ACC112 (cell line): ENCODE results near the gene EEF1A2.

Source experiments
- H2AFZ ChIP-seq: fragments of 200-600 bp; sonication (generic); one replicate; pipeline ENCODE4 v1.6.0; 2017; ENCODE audit warnings: antibody characterized with exemption, low read length; ENCODE audit not compliant: unreplicated experiment
- H3K27ac ChIP-seq: fragments of 200-600 bp; sonication (generic); 2 replicates; pipeline ENCODE4 v1.5.1; 2014; ENCODE audit warnings: low read depth, mild to moderate bottlenecking, antibody characterized with exemption, low read length, moderate library complexity
- H3K27me3 ChIP-seq: fragments of 200-600 bp; sonication (generic); 2 replicates; pipeline ENCODE4 v1.6.1; 2014; ENCODE audit warnings: mild to moderate bottlenecking, antibody characterized with exemption, low read length, moderate library complexity, mixed read lengths; ENCODE audit not compliant: insufficient read depth
- H3K36me3 ChIP-seq: fragments of 200-600 bp; sonication (generic); 2 replicates; pipeline ENCODE4 v1.6.1; 2016; ENCODE audit warnings: mild to moderate bottlenecking, antibody characterized with exemption, low read length, moderate library complexity, mixed read lengths; ENCODE audit not compliant: insufficient read depth
- H3K4me1 ChIP-seq: fragments of 200-600 bp; sonication (generic); one replicate; pipeline ENCODE4 v1.6.1; 2016; ENCODE audit warnings: low read length, mixed read lengths; ENCODE audit not compliant: insufficient read depth, unreplicated experiment, control insufficient read depth
- H3K4me3 ChIP-seq: fragments of 200-600 bp; sonication (generic); 2 replicates; pipeline ENCODE4 v1.5.1; 2014; ENCODE audit warnings: mild to moderate bottlenecking, low read depth, low read length
- H3K79me2 ChIP-seq: fragments of 200-600 bp; sonication (generic); one replicate; pipeline ENCODE4 v1.6.0; 2016; ENCODE audit warnings: low read length; ENCODE audit not compliant: control insufficient read depth, unreplicated experiment, insufficient read depth

Gene EEF1A2

DNA sequence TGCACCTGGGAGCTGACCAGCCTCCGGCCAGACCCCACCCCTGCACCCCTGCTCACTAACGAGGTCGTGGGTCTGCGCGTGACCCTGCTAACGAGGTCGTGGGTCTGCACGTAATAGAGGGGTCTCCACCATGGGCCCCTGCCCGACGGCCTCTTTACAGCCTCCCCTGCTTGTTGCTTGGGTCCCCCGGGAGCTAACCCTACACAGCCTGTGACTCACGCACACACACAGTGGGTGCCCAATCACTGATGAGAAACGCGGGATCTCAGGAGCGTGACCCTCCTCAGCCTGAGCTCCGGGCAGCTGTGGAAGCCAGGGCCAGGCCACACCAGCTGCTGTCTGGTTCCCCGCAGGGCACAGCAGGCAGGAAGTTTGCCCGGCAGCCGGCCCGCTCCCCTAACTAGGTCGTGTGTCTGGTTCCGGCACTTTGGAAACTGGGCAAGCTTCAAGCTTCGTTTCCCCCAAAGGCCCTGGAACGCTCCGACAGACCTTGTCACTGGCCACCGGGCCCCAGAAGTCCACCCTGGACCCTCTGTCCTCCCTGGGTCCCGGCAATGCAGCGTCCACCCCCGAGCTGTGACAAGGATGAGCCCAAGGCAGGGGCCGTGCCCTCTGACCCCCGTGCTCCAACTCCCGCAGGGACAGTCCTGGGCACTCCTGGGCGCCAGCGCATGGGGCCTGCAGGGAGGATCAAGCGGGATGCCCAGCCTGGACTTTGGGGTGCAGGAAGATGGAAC is 37.5 kb upstream of the EEF1A2 start:
- Histone ChIP-seq H3K79me2 (no peaks in the 10 kb centered on the region), H3K4me1 (peaks cover 15% of the 10 kb centered on the region), H3K36me3 (no peaks in the 10 kb centered on the region), H3K27me3 (no peaks in the 10 kb centered on the region; the same call in 1 of the 2 replicates), H3K27ac (no peak overlapping the region), H2AFZ (no peak overlapping the region), H3K4me3 (no peak overlapping the region)

DNA sequence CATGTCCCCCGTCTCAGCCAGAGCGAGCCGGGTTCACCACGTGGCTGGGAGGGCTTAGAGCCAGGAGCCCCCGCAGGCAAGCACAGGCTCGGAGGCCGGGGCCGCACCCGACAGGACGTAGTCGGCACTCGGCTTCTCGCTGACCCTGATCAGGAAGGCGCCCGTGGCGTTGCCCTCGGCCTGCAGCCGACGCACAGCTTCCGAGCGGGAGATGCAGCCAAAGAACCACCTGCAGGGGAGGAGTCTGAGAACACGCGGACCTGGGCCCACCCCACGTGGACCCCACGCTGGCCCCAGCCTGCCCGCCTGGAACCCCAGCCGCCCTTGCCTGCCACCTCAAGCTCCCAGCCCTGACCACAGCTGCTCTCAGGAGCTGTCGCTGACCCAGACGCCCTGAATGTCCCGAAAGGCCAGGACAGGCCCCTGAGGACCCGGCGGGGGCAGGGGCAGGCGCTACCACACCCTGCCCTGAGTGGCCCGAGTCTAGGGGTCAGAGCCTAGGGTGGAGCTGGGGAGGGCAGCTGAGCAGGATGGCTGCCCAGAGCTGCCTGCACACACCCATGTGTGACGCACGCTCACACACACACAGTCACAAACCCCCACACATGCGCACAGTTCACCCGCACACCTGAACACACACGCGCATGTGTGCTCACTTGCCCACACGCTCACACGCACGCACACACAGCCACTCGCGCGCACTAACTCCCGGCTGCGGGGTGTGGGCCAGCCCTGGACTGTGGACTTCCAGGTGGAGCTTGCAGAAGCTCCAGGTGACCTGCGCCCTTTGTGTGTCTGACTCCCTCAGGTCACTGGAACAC is 36.2 kb upstream of the EEF1A2 start:
- Histone ChIP-seq H3K4me3 (no peak overlapping the region), H3K27me3 (no peaks in the 10 kb centered on the region; the same call in 1 of the 2 replicates), H3K27ac (no peak overlapping the region), H3K4me1 (peaks cover 15% of the 10 kb centered on the region), H2AFZ (no peak overlapping the region), H3K36me3 (no peaks in the 10 kb centered on the region), H3K79me2 (no peaks in the 10 kb centered on the region)

DNA sequence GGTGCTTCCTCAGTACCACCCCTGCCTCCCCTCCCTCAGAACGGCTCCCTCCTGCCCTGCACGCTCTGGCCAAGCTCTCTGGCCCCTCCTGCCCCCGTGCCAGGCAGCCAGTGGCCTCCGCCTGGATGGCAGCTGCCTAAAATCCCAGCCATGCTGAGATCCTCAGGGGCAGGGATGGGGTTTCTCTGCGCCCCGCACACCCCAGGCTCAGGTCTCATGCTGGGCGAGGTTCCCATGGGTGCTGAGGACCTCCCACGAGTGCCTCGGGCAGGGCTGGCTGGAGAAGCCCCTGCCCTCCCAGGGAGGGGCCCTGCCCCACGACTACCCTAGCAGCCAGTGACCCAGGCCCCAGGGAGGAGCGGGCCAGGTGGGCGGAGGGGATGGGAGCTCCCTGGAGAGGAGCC is 35.5 kb upstream of the EEF1A2 start:
- no peaks in the 10 kb centered on the region for H3K36me3 ChIP-seq
- no peak overlapping the region for H3K27ac ChIP-seq
- no peaks in the 10 kb centered on the region; the same call in 1 of the 2 replicates for H3K27me3 ChIP-seq
- peaks cover 15% of the 10 kb centered on the region for H3K4me1 ChIP-seq
- no peaks in the 10 kb centered on the region for H3K79me2 ChIP-seq
- H3K4me3 ChIP-seq = no peak overlapping the region
- no peak overlapping the region for H2AFZ ChIP-seq

DNA sequence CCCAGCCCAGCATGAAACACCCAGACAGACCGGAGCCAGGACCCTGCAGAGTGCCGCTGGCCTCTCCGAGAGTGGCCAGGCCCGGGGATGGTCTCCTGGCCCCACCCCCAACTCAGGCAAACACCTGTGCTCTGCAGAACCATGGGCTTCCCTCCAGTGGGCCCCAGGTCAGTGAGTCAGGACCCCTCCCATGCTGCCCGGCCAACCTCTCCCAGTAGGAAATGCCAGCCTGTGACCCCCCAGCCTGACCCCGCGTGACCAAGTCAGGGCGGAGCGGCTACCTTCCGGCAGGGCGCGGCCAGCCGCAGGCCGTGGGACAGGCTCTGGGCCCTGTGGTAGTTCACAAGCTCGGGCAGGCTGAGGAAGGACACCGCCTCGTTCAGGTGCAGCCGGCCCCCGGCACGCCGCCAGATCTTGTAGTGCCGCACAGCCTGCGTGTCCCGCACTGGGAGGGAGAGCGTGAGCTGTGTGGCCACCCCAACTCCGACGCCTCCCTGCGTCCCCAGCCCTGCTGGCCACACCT is 35.0 kb upstream of the EEF1A2 start:
- Histone ChIP-seq H3K27me3 (no peaks in the 10 kb centered on the region; the same call in 1 of the 2 replicates), H2AFZ (no peak overlapping the region), H3K4me1 (peaks cover 15% of the 10 kb centered on the region), H3K79me2 (no peaks in the 10 kb centered on the region), H3K36me3 (no peaks in the 10 kb centered on the region), H3K27ac (no peak overlapping the region), H3K4me3 (no peak overlapping the region)

DNA sequence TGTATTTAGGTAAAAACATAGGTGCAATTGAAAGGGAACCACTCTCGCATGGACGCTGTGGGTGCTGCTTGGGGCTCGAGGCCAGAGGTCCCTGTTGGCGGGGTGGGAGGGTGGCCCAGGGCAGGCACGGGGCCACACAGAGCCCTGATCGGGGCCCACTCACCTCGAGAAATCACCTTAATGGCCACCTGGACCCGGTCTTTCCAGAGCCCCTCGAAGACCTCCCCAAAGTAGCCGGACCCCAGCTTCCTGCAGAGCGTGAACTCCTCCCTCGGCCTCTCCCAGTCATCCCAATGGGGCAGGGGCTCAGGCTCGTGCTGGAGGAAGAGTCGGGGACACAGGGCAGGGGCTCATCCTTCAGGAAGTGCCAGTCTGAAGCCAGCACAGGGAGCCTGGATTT is 34.5 kb upstream of the EEF1A2 start:
- Histone ChIP-seq H3K27ac (no peak overlapping the region), H3K27me3 (no peaks in the 10 kb centered on the region; the same call in 1 of the 2 replicates), H2AFZ (no peak overlapping the region), H3K36me3 (no peaks in the 10 kb centered on the region), H3K4me1 (peaks cover 15% of the 10 kb centered on the region), H3K4me3 (no peak overlapping the region), H3K79me2 (no peaks in the 10 kb centered on the region)

DNA sequence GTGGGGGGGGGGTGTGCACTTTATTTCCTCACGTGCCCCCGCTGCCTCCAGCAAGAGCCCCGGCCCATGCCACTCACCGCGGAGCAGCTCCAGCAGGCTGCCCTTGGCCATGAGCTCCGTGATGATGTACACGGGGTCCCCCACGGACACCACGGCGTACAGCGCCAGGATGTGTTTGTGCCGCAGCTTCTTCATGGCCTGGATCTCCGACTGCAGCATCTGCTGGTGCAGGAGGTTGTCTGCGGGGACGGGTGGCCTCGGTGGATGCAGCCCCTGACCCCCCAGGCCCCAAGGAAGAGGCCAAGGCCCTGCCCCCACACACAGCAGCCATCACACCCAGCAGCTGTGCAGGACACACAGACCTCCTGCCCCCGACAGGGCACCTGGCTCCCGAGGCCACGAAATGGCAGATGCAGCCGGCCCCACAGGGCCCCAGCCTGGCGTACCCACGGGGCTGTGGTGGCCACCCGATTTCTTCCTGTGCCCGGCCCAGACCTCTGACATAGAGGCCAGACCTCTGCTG is 33.6 kb upstream of the EEF1A2 start:
- Histone ChIP-seq H3K27me3 (no peaks in the 10 kb centered on the region; the same call in 1 of the 2 replicates), H3K79me2 (no peaks in the 10 kb centered on the region), H3K36me3 (no peaks in the 10 kb centered on the region), H3K27ac (no peak overlapping the region), H2AFZ (no peak overlapping the region), H3K4me3 (no peak overlapping the region), H3K4me1 (peaks cover 15% of the 10 kb centered on the region)

DNA sequence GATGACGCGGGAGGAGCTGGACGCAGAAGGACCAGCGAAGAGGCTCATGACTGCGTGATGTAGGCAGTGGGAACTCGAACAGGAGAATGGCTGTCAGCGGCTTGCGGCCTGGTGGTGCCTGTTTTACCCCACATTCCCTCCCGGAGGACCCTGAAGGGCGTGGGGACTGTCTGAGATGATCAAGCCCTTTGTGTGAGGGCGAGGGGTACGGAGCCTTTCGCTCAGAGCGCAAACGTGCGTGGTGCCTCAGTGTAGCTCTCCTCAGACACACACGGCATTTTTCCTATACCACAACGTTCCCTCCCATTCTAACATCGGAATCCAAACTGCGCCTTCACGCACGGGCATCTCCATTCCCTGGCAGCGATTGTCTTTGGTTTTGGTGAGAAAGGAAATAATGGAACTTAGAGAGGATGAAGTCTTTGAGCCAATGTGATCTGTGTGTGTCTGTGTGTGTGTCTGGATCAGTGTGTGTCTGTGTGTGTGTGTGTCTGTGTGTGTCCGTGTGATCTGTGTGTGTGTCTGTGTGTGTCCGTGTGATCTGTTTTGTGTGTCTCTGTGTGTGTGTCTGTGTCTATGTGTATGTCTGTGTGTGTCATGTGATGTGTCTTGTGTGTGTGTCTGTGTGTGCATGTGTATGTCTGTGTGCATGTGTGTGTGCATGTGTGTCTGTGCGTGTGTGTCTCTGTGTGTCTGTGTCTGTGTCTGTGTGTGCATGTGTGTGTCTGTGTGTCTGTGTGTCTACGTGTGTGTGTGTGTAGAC is 33.0 kb upstream of the EEF1A2 start:
- Histone ChIP-seq H3K27me3 (no peaks in the 10 kb centered on the region; the same call in 1 of the 2 replicates), H3K4me1 (peaks cover 8% of the 10 kb centered on the region), H3K4me3 (no peak overlapping the region), H2AFZ (no peak overlapping the region), H3K36me3 (no peaks in the 10 kb centered on the region), H3K27ac (no peak overlapping the region), H3K79me2 (no peaks in the 10 kb centered on the region)

DNA sequence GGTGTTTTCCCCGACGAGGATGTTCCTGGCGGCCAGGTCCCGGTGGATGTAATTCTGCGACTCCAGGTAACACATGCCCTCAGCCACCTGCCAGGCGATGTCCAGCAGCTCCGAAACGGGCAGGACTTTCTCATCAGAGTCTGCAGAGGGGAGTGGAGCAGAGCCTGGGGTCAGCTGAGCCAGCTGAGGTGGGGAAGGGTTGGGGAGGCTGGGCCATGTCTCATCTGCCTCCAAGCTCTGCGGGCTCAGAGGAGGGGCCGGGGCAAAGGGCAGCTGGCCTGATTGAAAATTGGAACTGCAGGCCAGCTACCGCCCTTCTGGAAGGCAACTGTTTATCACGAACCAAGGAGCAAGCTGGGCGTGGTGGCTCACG is 31.9 kb upstream of the EEF1A2 start:
- Histone ChIP-seq H3K36me3 (no peaks in the 10 kb centered on the region), H3K79me2 (no peaks in the 10 kb centered on the region), H3K27ac (no peak overlapping the region), H3K4me1 (no peaks in the 10 kb centered on the region), H2AFZ (no peak overlapping the region), H3K27me3 (no peaks in the 10 kb centered on the region; the same call in 1 of the 2 replicates), H3K4me3 (no peak overlapping the region)

DNA sequence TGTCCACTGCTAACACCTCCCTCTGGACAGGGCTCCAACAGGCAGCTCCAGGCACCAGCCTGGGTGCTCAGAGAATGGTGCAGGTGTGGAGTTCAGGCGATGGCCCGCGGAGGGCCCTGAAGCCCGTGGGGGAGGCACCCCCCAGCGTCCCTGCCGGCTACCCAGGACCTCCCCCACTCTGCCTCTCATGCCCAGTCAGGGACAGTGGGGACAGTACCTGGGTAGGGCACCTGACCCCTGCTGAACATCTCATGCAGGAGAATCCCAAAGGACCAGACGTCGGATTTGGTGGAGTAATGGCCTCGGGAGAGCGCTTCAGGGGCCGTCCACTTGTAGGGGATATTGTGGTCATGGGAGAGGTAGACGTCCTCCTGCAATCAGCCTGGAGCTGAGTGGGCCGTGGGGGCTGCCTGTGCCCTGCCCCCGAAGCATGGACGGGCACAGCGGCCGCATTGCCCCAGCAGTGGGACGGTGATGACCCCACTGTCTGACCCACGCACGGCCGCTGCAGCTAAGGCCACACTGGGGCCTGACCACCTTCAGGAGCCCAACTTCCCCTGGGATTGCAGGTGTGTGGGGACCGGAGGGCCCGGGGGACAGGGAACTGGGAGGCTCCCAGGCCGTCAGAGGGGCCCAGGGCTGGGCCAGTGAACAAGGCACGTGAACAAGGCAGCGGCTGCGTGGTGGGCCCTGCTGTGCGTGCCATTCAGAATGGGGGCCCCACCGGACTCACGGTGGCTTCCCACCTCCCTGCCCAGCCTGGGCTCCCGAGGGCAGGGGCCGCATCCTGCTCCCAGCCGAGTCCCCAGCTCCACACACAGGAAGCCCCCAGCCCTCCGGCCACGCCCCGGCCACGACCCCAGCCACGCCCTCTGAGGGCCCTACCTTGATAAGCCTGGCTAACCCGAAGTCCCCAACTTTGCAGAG is 31.2 kb upstream of the EEF1A2 start:
- Histone ChIP-seq H3K79me2 (no peaks in the 10 kb centered on the region), H3K27ac (no peak overlapping the region), H3K4me3 (no peak overlapping the region), H3K4me1 (no peaks in the 10 kb centered on the region), H3K27me3 (no peaks in the 10 kb centered on the region; the same call in 1 of the 2 replicates), H2AFZ (no peak overlapping the region), H3K36me3 (no peaks in the 10 kb centered on the region)
